SK-N-SH (cell line): Measurements from ENCODE around the gene MAPK13.

Experiments used
- EP300 ChIP-seq, 2 experiments: IDR thresholded peaks; 2 replicates each; pipeline versions ENCODE4 v1.4.0 to v1.6.1; 2012; ENCODE audit warnings: borderline replicate concordance in 1 of 2, low read depth in 1 of 2, low read length in 1 of 2
- GATA2 ChIP-seq: sonication (generic); formaldehyde crosslinking; IDR thresholded peaks from 2 replicates; pipeline ENCODE4 v1.5.0; 2020; ENCODE audit warnings: mild to moderate bottlenecking, missing genetic modification reagents
- MXI1 ChIP-seq: IDR thresholded peaks from 2 replicates; pipeline ENCODE4 v1.6.1; 2012; ENCODE audit warnings: mild to moderate bottlenecking, low read depth, low read length, improper control_type of control experiment
- POLR2AphosphoS5 ChIP-seq: IDR thresholded peaks from 2 replicates; pipeline ENCODE4 v1.6.1; 2012; ENCODE audit warnings: low read depth, low read length
- RAD21 ChIP-seq: IDR thresholded peaks from 2 replicates; pipeline ENCODE4 v1.6.1; 2012; ENCODE audit warnings: mild to moderate bottlenecking, low read length
- RXRA ChIP-seq: IDR thresholded peaks from 2 replicates; pipeline ENCODE4 v1.4.0; 2012; ENCODE audit warnings: low read depth, mild to moderate bottlenecking, borderline replicate concordance
- TCF12 ChIP-seq: IDR thresholded peaks from 2 replicates; pipeline ENCODE4 v1.4.0; 2012
- TF ChIP-seq, protein P1 (sequence below): fragments of 200-600 bp; sonication (generic); IDR thresholded peaks from 2 replicates; pipeline ENCODE4 v1.6.1; 2017; ENCODE audit warnings: antibody characterized with exemption, mild to moderate bottlenecking, moderate library complexity
- TF ChIP-seq, protein P2 (sequence below): IDR thresholded peaks from 2 replicates; pipeline ENCODE4 v1.4.0; 2012; ENCODE audit warnings: low read depth, borderline replicate concordance
- TF ChIP-seq, protein P3 (sequence below): IDR thresholded peaks from 2 replicates; pipeline ENCODE4 v1.6.1; 2012; ENCODE audit warnings: mild to moderate bottlenecking, low read depth, low read length, moderate library complexity
- TF ChIP-seq, protein P4 (sequence below): fragments of 150-350 bp; IDR thresholded peaks from 2 replicates; pipeline ENCODE4 v1.6.1; 2017; ENCODE audit warnings: antibody characterized with exemption, low read length, low read depth, borderline replicate concordance

DNA sequence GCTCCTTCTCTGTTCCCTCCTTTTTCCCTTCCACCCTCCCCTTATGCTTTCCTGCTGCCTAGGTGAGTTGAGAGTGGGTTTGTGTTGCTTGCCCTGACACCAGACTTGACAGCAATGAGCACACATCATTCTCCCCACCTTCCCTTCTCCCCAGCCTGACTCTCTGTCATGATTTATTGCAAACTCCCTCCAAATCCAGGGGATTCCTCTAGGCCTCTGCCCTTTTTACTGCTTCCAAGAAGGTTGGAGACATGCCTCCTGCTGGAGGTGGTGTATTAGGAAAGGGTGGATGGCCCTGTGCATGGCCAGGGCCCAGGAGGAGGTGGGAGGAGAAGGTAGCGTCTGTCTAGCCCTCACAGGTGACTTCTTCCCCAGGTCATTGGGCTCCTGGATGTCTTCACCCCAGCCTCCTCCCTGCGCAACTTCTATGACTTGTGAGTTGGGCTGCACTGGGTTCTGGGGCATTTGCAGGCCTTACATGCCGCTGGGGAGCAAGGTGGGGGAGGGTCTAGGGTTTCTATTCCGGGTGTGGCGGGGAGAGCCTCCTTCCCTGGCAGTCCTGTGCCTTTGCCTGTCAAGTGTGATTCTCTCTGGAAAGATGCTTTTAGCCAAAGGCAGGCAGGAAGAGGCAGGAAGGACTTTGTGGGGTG is 2.1 kb downstream of the MAPK13 start:
- TF ChIP-seq EP300 (IDR thresholded peaks at IDR 0.05; ENCODE audit: borderline replicate concordance in 1 of 2, low read depth in 1 of 2, low read length in 1 of 2): no peak
- TF ChIP-seq, protein P1, sequence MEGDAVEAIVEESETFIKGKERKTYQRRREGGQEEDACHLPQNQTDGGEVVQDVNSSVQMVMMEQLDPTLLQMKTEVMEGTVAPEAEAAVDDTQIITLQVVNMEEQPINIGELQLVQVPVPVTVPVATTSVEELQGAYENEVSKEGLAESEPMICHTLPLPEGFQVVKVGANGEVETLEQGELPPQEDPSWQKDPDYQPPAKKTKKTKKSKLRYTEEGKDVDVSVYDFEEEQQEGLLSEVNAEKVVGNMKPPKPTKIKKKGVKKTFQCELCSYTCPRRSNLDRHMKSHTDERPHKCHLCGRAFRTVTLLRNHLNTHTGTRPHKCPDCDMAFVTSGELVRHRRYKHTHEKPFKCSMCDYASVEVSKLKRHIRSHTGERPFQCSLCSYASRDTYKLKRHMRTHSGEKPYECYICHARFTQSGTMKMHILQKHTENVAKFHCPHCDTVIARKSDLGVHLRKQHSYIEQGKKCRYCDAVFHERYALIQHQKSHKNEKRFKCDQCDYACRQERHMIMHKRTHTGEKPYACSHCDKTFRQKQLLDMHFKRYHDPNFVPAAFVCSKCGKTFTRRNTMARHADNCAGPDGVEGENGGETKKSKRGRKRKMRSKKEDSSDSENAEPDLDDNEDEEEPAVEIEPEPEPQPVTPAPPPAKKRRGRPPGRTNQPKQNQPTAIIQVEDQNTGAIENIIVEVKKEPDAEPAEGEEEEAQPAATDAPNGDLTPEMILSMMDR: no peak
- no peak for TF ChIP-seq TCF12
- no peak for TF ChIP-seq POLR2AphosphoS5
- TF ChIP-seq, protein P2, sequence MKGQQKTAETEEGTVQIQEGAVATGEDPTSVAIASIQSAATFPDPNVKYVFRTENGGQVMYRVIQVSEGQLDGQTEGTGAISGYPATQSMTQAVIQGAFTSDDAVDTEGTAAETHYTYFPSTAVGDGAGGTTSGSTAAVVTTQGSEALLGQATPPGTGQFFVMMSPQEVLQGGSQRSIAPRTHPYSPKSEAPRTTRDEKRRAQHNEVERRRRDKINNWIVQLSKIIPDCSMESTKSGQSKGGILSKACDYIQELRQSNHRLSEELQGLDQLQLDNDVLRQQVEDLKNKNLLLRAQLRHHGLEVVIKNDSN: no peak
- no peak for TF ChIP-seq RXRA
- no peak for TF ChIP-seq GATA2 (CRISPR knock-in tag)
- TF ChIP-seq RAD21: no peak
- TF ChIP-seq MXI1: no peak
- TF ChIP-seq, protein P3, sequence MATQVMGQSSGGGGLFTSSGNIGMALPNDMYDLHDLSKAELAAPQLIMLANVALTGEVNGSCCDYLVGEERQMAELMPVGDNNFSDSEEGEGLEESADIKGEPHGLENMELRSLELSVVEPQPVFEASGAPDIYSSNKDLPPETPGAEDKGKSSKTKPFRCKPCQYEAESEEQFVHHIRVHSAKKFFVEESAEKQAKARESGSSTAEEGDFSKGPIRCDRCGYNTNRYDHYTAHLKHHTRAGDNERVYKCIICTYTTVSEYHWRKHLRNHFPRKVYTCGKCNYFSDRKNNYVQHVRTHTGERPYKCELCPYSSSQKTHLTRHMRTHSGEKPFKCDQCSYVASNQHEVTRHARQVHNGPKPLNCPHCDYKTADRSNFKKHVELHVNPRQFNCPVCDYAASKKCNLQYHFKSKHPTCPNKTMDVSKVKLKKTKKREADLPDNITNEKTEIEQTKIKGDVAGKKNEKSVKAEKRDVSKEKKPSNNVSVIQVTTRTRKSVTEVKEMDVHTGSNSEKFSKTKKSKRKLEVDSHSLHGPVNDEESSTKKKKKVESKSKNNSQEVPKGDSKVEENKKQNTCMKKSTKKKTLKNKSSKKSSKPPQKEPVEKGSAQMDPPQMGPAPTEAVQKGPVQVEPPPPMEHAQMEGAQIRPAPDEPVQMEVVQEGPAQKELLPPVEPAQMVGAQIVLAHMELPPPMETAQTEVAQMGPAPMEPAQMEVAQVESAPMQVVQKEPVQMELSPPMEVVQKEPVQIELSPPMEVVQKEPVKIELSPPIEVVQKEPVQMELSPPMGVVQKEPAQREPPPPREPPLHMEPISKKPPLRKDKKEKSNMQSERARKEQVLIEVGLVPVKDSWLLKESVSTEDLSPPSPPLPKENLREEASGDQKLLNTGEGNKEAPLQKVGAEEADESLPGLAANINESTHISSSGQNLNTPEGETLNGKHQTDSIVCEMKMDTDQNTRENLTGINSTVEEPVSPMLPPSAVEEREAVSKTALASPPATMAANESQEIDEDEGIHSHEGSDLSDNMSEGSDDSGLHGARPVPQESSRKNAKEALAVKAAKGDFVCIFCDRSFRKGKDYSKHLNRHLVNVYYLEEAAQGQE: no peak
- TF ChIP-seq, protein P4, sequence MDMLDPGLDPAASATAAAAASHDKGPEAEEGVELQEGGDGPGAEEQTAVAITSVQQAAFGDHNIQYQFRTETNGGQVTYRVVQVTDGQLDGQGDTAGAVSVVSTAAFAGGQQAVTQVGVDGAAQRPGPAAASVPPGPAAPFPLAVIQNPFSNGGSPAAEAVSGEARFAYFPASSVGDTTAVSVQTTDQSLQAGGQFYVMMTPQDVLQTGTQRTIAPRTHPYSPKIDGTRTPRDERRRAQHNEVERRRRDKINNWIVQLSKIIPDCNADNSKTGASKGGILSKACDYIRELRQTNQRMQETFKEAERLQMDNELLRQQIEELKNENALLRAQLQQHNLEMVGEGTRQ: no peak
